ENCODE data around the gene PSMD2. TPM values are rescaled to one million over a fixed set of nuclear protein-coding genes. Genes with fewer than 3 reads are reported as not detected.

PSMD2 gene
- total and polyA plus RNA-seq, 4 donors: 77.5 to 213 (median 161) TPM

DNA sequence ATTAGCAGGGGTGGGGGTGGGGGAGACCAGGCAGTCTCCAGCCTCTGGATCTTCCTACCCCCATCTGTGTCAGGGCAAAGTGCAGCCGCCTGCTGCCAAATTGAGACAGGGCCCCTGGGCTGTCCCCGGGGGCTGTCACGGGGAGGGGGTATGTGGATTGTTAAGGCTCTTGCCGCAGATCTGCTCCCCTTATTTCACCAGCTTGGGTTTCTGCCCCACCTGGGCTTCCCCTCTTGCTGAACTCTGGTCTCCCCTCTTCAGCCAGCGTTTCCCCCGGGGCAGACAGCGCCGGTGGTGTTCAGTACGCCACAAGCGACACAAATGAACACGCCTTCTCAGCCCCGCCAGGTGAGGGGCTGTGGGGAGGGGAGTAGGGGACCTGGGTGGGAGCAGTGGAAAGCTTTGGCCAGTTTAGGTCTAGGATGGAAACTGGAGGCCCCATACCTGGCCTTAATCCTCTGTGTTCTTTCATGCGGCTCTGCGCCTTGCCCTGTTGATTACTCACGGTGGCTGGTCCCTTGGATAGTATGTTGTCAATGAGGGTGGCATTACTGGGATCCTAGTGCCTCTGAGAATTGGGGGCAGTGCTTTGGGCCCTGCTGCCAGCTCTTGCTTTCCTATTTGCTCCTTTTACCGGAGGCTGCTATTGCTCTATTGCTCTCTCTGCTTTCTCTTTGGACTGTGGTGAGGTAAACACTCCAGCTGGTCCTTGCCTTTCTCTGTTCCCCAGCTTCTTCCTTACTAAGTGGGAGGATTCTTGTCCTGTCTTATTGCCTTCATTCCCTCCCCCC, 17.0 kb downstream of the PSMD2 start:
- Histone ChIP-seq H3K9ac (ENCODE audit: low read depth in 1 of 2, low read length in 2 of 2) (peak overlapping the region; percentile 64), H3K9me3 (ENCODE audit: control insufficient read depth in 4 of 4, low read length in 3 of 4) (no peaks in the 10 kb centered on the region), H3K36me3 (ENCODE audit: control insufficient read depth in 4 of 4, insufficient read depth in 3 of 4, low read depth in 1 of 4, low read length in 3 of 4) (peaks cover 11 to 26% (median 16%) of the 10 kb centered on the region in 4 donors), H3K27ac (ENCODE audit: low read depth in 1 of 2, low read length in 2 of 2) (peak overlapping the region; percentile 88 to 92), H3K4me3 (ENCODE audit: low read depth in 1 of 3, low read length in 3 of 3) (peak overlapping the region; percentile 88 to 98 (median 96)), H3K27me3 (ENCODE audit: control insufficient read depth in 4 of 4, insufficient read depth in 4 of 4, low read length in 3 of 4) (no peaks in the 10 kb centered on the region), H3K4me1 (ENCODE audit: control insufficient read depth in 4 of 4, insufficient read depth in 4 of 4, low read length in 3 of 4) (peaks cover 13 to 58% (median 53%) of the 10 kb centered on the region in 4 donors)
- WGBS: 21% methylated on average over 16 of the region's 16 CpGs
- peak in 1 of 2 donors; percentile 31 for TF ChIP-seq RXRA (IDR thresholded peaks at IDR 0.05)
- TF ChIP-seq JUND (IDR thresholded peaks at IDR 0.05): no peak
- peak; percentile 69 to 70 for TF ChIP-seq HNF4A (conservative IDR thresholded peaks at IDR 0.05)
- DNase-seq (ENCODE audit: low spot score): peak; percentile 55

DNA sequence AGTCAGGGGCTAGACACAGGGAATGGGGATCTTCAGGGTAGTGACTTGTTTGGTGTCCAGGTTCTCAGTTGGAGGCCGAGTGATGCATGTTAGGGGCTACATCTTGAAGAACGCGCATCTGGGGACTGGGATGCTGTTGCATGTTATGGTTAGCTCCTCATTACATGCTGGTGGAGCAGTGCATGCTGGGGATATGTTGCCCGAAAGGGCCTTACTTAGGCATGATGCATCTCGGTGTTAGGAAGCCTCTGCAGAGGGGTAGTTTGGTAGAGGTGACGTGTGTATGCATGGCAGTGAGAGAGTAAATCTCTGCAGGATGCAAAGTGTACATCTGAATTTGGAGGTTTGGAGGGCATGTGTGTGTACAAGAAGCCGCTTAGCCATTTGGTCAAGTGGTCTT, 17.8 kb downstream of the PSMD2 start:
- peak overlapping the region in 1 of 2 donors; percentile 69 for H3K27ac ChIP-seq (ENCODE audit: low read depth in 1 of 2, low read length in 2 of 2)
- peak overlapping the region; percentile 88 to 98 (median 96) for H3K4me3 ChIP-seq (ENCODE audit: low read depth in 1 of 3, low read length in 3 of 3)
- H3K9me3 ChIP-seq (ENCODE audit: control insufficient read depth in 4 of 4, low read length in 3 of 4): no peaks in the 10 kb centered on the region
- no peaks in the 10 kb centered on the region for H3K27me3 ChIP-seq (ENCODE audit: control insufficient read depth in 4 of 4, insufficient read depth in 4 of 4, low read length in 3 of 4)
- H3K36me3 ChIP-seq (ENCODE audit: control insufficient read depth in 4 of 4, insufficient read depth in 3 of 4, low read depth in 1 of 4, low read length in 3 of 4): peaks cover 17 to 34% (median 23%) of the 10 kb centered on the region in 4 donors
- no peak for DNase-seq (ENCODE audit: low spot score)
- 73% methylated on average over 7 of the region's 7 CpGs for WGBS
- peaks cover 18 to 61% (median 56%) of the 10 kb centered on the region in 4 donors for H3K4me1 ChIP-seq (ENCODE audit: control insufficient read depth in 4 of 4, insufficient read depth in 4 of 4, low read length in 3 of 4)
- peak overlapping the region; percentile 64 for H3K9ac ChIP-seq (ENCODE audit: low read depth in 1 of 2, low read length in 2 of 2)
- TF ChIP-seq, protein P1, sequence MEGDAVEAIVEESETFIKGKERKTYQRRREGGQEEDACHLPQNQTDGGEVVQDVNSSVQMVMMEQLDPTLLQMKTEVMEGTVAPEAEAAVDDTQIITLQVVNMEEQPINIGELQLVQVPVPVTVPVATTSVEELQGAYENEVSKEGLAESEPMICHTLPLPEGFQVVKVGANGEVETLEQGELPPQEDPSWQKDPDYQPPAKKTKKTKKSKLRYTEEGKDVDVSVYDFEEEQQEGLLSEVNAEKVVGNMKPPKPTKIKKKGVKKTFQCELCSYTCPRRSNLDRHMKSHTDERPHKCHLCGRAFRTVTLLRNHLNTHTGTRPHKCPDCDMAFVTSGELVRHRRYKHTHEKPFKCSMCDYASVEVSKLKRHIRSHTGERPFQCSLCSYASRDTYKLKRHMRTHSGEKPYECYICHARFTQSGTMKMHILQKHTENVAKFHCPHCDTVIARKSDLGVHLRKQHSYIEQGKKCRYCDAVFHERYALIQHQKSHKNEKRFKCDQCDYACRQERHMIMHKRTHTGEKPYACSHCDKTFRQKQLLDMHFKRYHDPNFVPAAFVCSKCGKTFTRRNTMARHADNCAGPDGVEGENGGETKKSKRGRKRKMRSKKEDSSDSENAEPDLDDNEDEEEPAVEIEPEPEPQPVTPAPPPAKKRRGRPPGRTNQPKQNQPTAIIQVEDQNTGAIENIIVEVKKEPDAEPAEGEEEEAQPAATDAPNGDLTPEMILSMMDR (IDR thresholded peaks at IDR 0.05; ENCODE audit: low read depth, low read length, missing input control): no peak
- TF ChIP-seq EGR1 (IDR thresholded peaks at IDR 0.05; ENCODE audit: low read depth in 2 of 2) (no peak), SP1 (IDR thresholded peaks at IDR 0.05) (no peak), RXRA (IDR thresholded peaks at IDR 0.05) (no peak), GABPA (IDR thresholded peaks at IDR 0.05 in 1 of 2, conservative IDR thresholded peaks at IDR 0.05 in 1 of 2) (no peak), FOXA1 (IDR thresholded peaks at IDR 0.05) (no peak), HNF4G (IDR thresholded peaks at IDR 0.05) (no peak)
- TF ChIP-seq, protein P2, sequence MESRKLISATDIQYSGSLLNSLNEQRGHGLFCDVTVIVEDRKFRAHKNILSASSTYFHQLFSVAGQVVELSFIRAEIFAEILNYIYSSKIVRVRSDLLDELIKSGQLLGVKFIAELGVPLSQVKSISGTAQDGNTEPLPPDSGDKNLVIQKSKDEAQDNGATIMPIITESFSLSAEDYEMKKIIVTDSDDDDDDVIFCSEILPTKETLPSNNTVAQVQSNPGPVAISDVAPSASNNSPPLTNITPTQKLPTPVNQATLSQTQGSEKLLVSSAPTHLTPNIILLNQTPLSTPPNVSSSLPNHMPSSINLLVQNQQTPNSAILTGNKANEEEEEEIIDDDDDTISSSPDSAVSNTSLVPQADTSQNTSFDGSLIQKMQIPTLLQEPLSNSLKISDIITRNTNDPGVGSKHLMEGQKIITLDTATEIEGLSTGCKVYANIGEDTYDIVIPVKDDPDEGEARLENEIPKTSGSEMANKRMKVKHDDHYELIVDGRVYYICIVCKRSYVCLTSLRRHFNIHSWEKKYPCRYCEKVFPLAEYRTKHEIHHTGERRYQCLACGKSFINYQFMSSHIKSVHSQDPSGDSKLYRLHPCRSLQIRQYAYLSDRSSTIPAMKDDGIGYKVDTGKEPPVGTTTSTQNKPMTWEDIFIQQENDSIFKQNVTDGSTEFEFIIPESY (IDR thresholded peaks at IDR 0.05): no peak
- TF ChIP-seq, protein P3, sequence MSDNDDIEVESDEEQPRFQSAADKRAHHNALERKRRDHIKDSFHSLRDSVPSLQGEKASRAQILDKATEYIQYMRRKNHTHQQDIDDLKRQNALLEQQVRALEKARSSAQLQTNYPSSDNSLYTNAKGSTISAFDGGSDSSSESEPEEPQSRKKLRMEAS (IDR thresholded peaks at IDR 0.05): no peak
- TF ChIP-seq, protein P4, sequence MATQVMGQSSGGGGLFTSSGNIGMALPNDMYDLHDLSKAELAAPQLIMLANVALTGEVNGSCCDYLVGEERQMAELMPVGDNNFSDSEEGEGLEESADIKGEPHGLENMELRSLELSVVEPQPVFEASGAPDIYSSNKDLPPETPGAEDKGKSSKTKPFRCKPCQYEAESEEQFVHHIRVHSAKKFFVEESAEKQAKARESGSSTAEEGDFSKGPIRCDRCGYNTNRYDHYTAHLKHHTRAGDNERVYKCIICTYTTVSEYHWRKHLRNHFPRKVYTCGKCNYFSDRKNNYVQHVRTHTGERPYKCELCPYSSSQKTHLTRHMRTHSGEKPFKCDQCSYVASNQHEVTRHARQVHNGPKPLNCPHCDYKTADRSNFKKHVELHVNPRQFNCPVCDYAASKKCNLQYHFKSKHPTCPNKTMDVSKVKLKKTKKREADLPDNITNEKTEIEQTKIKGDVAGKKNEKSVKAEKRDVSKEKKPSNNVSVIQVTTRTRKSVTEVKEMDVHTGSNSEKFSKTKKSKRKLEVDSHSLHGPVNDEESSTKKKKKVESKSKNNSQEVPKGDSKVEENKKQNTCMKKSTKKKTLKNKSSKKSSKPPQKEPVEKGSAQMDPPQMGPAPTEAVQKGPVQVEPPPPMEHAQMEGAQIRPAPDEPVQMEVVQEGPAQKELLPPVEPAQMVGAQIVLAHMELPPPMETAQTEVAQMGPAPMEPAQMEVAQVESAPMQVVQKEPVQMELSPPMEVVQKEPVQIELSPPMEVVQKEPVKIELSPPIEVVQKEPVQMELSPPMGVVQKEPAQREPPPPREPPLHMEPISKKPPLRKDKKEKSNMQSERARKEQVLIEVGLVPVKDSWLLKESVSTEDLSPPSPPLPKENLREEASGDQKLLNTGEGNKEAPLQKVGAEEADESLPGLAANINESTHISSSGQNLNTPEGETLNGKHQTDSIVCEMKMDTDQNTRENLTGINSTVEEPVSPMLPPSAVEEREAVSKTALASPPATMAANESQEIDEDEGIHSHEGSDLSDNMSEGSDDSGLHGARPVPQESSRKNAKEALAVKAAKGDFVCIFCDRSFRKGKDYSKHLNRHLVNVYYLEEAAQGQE (IDR thresholded peaks at IDR 0.05): no peak
